Measurements from ENCODE around the gene ARID5B. TPM values are rescaled to one million over a fixed set of nuclear protein-coding genes. Genes with fewer than 3 reads are reported as not detected.

The ARID5B gene
- total and polyA plus RNA-seq, 2 of the 4 experiments (the other 2 are of a cell fraction), result 41.0 to 125 TPM

DNA sequence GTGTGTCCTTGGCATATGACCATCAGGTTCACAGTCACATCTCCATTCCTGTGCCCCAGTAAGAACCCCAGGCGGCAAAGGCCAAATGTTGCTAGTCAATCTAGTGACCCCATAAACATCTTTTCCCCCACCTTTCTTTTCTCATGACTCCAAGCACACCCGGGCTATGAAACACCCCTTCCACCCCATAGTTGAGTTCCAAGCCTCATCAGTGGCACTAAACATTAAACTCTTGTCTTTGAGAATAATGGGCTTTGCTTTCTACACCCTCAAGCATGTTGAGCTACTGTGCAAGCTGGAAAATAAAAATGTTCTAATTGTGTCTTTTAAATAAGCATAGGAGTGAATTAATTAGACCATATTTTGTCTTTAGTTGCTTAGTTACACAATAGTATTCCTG, 9.4 kb downstream of the ARID5B start:
- no peak overlapping the region for H2BK15ac ChIP-seq (ENCODE audit: low read depth, low read length)
- POLR2A ChIA-PET (ENCODE audit: unreplicated experiment), result no interaction called here
- H3K23ac ChIP-seq (ENCODE audit: low read depth, low read length), result no peak overlapping the region
- H3K18ac ChIP-seq (ENCODE audit: low read depth, low read length), result no peak overlapping the region
- no peak overlapping the region for H3K4ac ChIP-seq (ENCODE audit: low read depth, low read length)
- H4K20me1 ChIP-seq (ENCODE audit: insufficient read depth, low read length), result peaks cover 65% of the 10 kb centered on the region
- H3K56ac ChIP-seq (ENCODE audit: extremely low read depth, insufficient read depth, low read length), result no peak overlapping the region
- no peak overlapping the region for H3K27ac ChIP-seq (ENCODE audit: insufficient read depth, low read length)
- in situ Hi-C loops (cut with MboI; ENCODE audit: low sequenced_read_pairs) (no loop called here), dilution Hi-C loops (cut with HindIII; ENCODE audit: low sequenced_read_pairs, unreplicated experiment) (no loop called here), intact Hi-C loops (cut with micrococcal nuclease) (no loop called here)
- H2AK9ac ChIP-seq (replicated peaks; ENCODE audit: low read depth, low read length, poor library complexity), result no peak overlapping the region
- DNase-seq, result no peak
- no peaks in the 10 kb centered on the region for H3K27me3 ChIP-seq (ENCODE audit: control insufficient read depth, insufficient read depth, low read length)
- H4K91ac ChIP-seq (ENCODE audit: insufficient read depth, low read depth, low read length), result no peak overlapping the region
- CTCF ChIA-PET, result interaction anchor here (1.3 kb wide), 1 partner anchor 10 kb away, joined by 3 read pairs; no protein-coding TSS in a partner anchor
- no peak overlapping the region for H2BK20ac ChIP-seq (ENCODE audit: low read depth, low read length)
- peaks cover 31 to 78% of the 10 kb centered on the region in 2 experiments for H3K79me1 ChIP-seq (ENCODE audit: low read depth in 1 of 2, low read length in 2 of 2)
- peaks cover 10% of the 10 kb centered on the region; the same call in 1 of the 2 replicates for H3K4me1 ChIP-seq (ENCODE audit: control insufficient read depth, insufficient read depth, low read length)
- no peak for TF ChIP-seq SMC3 (IDR thresholded peaks at IDR 0.05; ENCODE audit: low read depth, low read length)
- no peak for TF ChIP-seq RAD21 (IDR thresholded peaks at IDR 0.05; ENCODE audit: low read length)
- no peak for TF ChIP-seq BHLHE40 (IDR thresholded peaks at IDR 0.05; ENCODE audit: low read depth, low read length)
- TF ChIP-seq, protein P1, sequence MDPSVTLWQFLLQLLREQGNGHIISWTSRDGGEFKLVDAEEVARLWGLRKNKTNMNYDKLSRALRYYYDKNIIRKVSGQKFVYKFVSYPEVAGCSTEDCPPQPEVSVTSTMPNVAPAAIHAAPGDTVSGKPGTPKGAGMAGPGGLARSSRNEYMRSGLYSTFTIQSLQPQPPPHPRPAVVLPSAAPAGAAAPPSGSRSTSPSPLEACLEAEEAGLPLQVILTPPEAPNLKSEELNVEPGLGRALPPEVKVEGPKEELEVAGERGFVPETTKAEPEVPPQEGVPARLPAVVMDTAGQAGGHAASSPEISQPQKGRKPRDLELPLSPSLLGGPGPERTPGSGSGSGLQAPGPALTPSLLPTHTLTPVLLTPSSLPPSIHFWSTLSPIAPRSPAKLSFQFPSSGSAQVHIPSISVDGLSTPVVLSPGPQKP (IDR thresholded peaks at IDR 0.05; ENCODE audit: borderline replicate concordance, low read depth, low read length), result no peak
- TF ChIP-seq POLR2A (IDR thresholded peaks at IDR 0.05; ENCODE audit: low read depth, low read length), result no peak
- no peaks in the 10 kb centered on the region for H3K9me3 ChIP-seq (ENCODE audit: control insufficient read depth, insufficient read depth, low read length)
- H2AK5ac ChIP-seq (ENCODE audit: low read depth, low read length), result no peak overlapping the region
- no peak overlapping the region for H2AFZ ChIP-seq (replicated peaks; ENCODE audit: low read length, poor library complexity)
- H2BK5ac ChIP-seq (ENCODE audit: low read depth, low read length, poor library complexity, severe bottlenecking), result no peak overlapping the region
- H3K36me3 ChIP-seq (ENCODE audit: control insufficient read depth, insufficient read depth, low read length), result peaks cover 39% of the 10 kb centered on the region
- H3K4me3 ChIP-seq (ENCODE audit: insufficient read depth, low read depth, low read length), result no peak overlapping the region
- no peak overlapping the region for H3K9ac ChIP-seq (ENCODE audit: low read depth, low read length)
- no peak for ATAC-seq (ENCODE audit: low read depth)
- 17% methylated on average over 1 of the region's 2 CpGs; no CpG with 5 or more reads in 1 of the 2 experiments for WGBS, 2 experiments (ENCODE audit: extremely low coverage in 2 of 2, insufficient read length in 1 of 2)
- no peak overlapping the region for H4K5ac ChIP-seq (ENCODE audit: low read depth, low read length)
- no peak overlapping the region for H2BK120ac ChIP-seq (ENCODE audit: low read depth, low read length)
- peaks cover 19% of the 10 kb centered on the region for H3K9me1 ChIP-seq (ENCODE audit: insufficient read depth, low read length)
- H3K4me2 ChIP-seq (ENCODE audit: low read depth, low read length), result no peak overlapping the region
- H3K14ac ChIP-seq (replicated peaks; ENCODE audit: low read depth, low read length), result no peak overlapping the region
- H4K8ac ChIP-seq (ENCODE audit: low read depth in 2 of 2, low read length in 2 of 2), result no peak overlapping the region
- BruUV-seq (replicated peaks), result no TSS peak
